ENCODE results near the gene ZNF765.
"Not testable (repeated sequence)": the region's sequence is repeated elsewhere in the genome, so short reads cannot be mapped to it uniquely, and the experiment has no call there.

Gene ZNF765

DNA sequence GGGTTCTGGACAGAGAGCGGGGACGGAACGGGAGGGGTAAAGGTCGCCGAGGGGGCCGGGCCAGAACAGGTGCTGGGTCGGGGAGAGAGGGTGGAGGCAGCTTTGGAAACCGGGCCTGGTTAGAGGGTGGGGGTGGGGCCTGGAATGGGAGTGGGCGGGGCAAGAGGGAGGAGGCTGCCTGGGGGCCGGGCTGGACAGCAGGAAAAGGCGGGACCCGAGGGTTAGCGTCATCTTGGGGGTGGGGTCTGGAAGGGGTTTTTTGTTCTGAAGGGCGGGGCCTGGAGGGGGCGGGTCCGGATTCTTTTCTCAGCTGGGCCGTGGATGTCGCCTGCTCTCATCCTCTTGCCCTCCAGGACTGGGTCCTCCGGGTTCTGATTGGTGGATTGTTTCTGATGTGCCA is 68.3 kb downstream of the ZNF765 start:
- Histone ChIP-seq H4K20me1 (ENCODE audit: low read depth, low read length) (no peaks in the 10 kb centered on the region), H3K9me2 (replicated peaks; ENCODE audit: insufficient read depth, low read length) (no peaks in the 10 kb centered on the region), H3K9ac (ENCODE audit: low read length) (no peak overlapping the region), H3K36me3 (ENCODE audit: low read length) (no peaks in the 10 kb centered on the region), H3K27me3 (ENCODE audit: low read length) (no peaks in the 10 kb centered on the region), H3K4me3 (ENCODE audit: insufficient read depth, low read length, poor library complexity, severe bottlenecking) (no peak overlapping the region), H3K79me2 (ENCODE audit: insufficient read depth, low read length) (no peaks in the 10 kb centered on the region), H3K4me2 (ENCODE audit: low read depth, low read length, poor library complexity, severe bottlenecking) (no peak overlapping the region), H2AFZ (ENCODE audit: low read depth, low read length, severe bottlenecking) (no peak overlapping the region), H3F3A (ENCODE audit: insufficient read depth) (no peaks in the 10 kb centered on the region), H3K27ac (ENCODE audit: low read depth, low read length) (no peak overlapping the region), H3K9me3 (ENCODE audit: insufficient read depth, low read length) (peaks cover 6% of the 10 kb centered on the region; the same call in 1 of the 2 replicates)
- TF ChIP-seq EZH2phosphoT487 (conservative IDR thresholded peaks at IDR 0.05; ENCODE audit: low read length) = no peak
- TF ChIP-seq, protein P1, sequence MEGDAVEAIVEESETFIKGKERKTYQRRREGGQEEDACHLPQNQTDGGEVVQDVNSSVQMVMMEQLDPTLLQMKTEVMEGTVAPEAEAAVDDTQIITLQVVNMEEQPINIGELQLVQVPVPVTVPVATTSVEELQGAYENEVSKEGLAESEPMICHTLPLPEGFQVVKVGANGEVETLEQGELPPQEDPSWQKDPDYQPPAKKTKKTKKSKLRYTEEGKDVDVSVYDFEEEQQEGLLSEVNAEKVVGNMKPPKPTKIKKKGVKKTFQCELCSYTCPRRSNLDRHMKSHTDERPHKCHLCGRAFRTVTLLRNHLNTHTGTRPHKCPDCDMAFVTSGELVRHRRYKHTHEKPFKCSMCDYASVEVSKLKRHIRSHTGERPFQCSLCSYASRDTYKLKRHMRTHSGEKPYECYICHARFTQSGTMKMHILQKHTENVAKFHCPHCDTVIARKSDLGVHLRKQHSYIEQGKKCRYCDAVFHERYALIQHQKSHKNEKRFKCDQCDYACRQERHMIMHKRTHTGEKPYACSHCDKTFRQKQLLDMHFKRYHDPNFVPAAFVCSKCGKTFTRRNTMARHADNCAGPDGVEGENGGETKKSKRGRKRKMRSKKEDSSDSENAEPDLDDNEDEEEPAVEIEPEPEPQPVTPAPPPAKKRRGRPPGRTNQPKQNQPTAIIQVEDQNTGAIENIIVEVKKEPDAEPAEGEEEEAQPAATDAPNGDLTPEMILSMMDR (IDR thresholded peaks at IDR 0.05; ENCODE audit: insufficient read depth, low read length, poor library complexity, severe bottlenecking) = no peak

DNA sequence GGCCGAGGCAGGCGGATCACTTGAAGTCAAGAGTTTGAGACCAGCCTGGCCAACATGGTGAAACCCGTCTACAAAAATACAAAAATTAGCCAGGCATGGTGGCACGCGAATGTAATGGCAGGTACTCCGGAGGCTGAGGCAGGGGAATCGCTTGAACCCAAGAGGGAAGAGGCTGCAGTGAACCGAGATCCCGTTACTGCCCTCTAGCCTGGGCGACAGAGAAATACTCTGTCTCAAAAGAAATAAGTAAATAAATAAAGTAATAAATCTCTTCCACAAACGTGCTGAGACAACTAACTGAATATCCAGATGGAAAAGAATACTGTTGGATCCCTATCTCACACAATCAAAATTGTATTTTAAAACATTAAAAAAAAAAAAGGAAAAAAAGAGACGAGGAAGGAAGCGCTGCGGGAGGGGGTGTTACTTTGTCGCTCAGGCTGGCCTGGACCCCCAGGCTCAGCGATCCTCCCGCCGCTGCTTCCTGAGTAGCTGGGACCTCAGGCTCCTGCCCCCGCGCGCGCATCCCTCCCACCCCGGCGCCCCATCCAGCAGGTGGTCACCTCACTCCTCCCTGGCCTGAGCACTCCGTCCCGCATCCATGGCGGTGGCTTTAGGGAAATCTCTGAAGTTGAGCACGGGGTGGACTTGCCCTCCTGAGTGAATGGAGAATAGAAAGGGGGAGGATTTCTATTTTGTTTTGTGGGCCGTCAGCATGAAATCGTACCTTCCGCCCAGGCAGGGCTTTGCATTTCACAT is 72.0 kb downstream of the ZNF765 start:
- no peaks in the 10 kb centered on the region for H3K79me2 ChIP-seq (ENCODE audit: insufficient read depth, low read length)
- no peak overlapping the region for H3K4me3 ChIP-seq (ENCODE audit: insufficient read depth, low read length, poor library complexity, severe bottlenecking)
- no peaks in the 10 kb centered on the region for H3K36me3 ChIP-seq (ENCODE audit: low read length)
- no peaks in the 10 kb centered on the region for H4K20me1 ChIP-seq (ENCODE audit: low read depth, low read length)
- H2AFZ ChIP-seq (ENCODE audit: low read depth, low read length, severe bottlenecking) = no peak overlapping the region
- H3K9ac ChIP-seq (ENCODE audit: low read length) = no peak overlapping the region
- H3K4me2 ChIP-seq (ENCODE audit: low read depth, low read length, poor library complexity, severe bottlenecking) = no peak overlapping the region
- TF ChIP-seq EZH2phosphoT487 (conservative IDR thresholded peaks at IDR 0.05; ENCODE audit: low read length) = no peak
- TF ChIP-seq, protein P1 (IDR thresholded peaks at IDR 0.05; ENCODE audit: insufficient read depth, low read length, poor library complexity, severe bottlenecking) = no peak
- H3K9me2 ChIP-seq (replicated peaks; ENCODE audit: insufficient read depth, low read length) = no peaks in the 10 kb centered on the region
- no peaks in the 10 kb centered on the region for H3K27me3 ChIP-seq (ENCODE audit: low read length)
- H3F3A ChIP-seq (ENCODE audit: insufficient read depth) = no peaks in the 10 kb centered on the region
- H3K9me3 ChIP-seq (ENCODE audit: insufficient read depth, low read length) = no peaks in the 10 kb centered on the region
- no peak overlapping the region for H3K27ac ChIP-seq (ENCODE audit: low read depth, low read length)

DNA sequence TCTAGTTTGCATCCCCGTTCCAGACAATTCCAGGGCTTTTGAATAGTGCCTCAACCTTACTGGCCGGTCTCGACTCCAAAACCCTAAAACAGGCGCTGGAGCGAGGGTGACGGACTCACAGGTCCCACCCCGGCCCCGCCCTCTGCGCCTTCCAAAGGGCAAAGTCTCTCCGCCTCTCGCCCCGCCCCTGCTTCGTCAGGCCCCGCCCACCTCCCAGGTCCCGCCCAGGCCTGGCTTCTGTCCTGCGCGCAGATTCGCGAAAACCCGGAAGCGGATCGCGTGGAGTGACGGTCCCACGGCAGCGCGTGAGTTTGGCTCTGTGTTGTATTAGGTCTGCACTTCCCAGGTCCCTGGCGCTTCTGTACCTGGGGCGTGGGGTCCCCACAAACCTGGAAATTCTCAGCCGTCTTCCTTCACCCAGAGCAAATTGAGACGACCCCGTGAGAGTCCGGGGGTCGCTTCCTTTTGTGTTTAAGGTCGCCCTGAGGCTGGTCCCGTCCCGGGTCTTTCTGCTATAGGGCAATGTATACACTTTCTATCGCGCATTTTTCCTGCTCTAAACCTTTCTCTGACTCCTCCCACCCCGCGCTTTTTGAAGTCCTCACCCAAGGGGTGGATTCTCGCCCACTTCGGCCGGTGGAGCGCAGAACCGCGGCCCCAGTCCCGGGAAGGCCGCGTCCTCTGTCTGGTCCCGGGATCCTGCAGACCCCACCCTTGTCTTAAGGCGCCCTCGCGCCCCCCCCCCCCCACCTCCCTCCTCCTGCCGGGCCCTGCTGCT is 72.7 kb downstream of the ZNF765 start, which contains the start of gene ZNF813:
Gene ZNF813 (plus strand): TSS at position 249 of the 778 bp plus-strand sequence. CDS start 16,090 bp downstream, outside the sequence.
- Histone ChIP-seq H4K20me1 (ENCODE audit: low read depth, low read length) (no peaks in the 10 kb centered on the region), H3K36me3 (ENCODE audit: low read length) (no peaks in the 10 kb centered on the region), H3F3A (ENCODE audit: insufficient read depth) (no peaks in the 10 kb centered on the region), H3K9me3 (ENCODE audit: insufficient read depth, low read length) (no peaks in the 10 kb centered on the region), H3K4me3 (ENCODE audit: insufficient read depth, low read length, poor library complexity, severe bottlenecking) (peak within 1 kb of the TSS; percentile 46), H3K4me2 (ENCODE audit: low read depth, low read length, poor library complexity, severe bottlenecking) (peak within 1 kb of the TSS; percentile 25), H3K27me3 (ENCODE audit: low read length) (no peaks in the 10 kb centered on the region), H3K9me2 (replicated peaks; ENCODE audit: insufficient read depth, low read length) (no peaks in the 10 kb centered on the region), H3K27ac (ENCODE audit: low read depth, low read length) (no peak within 1 kb of the TSS), H3K79me2 (ENCODE audit: insufficient read depth, low read length) (no peaks in the 10 kb centered on the region), H3K9ac (ENCODE audit: low read length) (peak within 1 kb of the TSS; percentile 44; the same call in 1 of the 2 replicates), H2AFZ (ENCODE audit: low read depth, low read length, severe bottlenecking) (peak within 1 kb of the TSS; percentile 56)
- TF ChIP-seq, protein P1 (IDR thresholded peaks at IDR 0.05; ENCODE audit: insufficient read depth, low read length, poor library complexity, severe bottlenecking) = no peak
- no peak for TF ChIP-seq EZH2phosphoT487 (conservative IDR thresholded peaks at IDR 0.05; ENCODE audit: low read length)

DNA sequence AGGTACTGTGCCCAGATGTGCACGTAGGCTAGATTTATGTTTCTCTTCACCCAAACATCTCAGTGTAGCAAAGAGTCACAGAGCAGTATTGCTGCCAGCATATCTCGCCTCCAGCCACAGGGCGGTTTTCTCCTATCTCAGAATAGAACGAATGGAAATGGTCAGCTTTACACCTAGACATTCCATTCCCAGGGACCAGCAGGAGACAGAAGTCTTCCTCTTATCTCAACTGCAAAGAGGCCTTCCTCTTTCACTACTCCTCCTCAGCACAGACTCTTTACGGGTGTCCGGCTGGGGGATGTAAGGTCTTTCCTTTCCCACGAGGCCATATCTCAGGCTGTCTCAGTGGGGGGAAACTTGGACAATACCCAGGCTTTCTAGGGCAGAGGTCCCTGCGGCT is 73.7 kb downstream of the ZNF765 start:
- not testable (repeated sequence) for H3K79me2 ChIP-seq (ENCODE audit: insufficient read depth, low read length)

More for the DNA sequence above, 73.7 kb downstream of the ZNF765 start:
- H3K27me3 ChIP-seq (ENCODE audit: low read length); H3K4me3 ChIP-seq (ENCODE audit: insufficient read depth, low read length, poor library complexity, severe bottlenecking); H3K27ac ChIP-seq (ENCODE audit: low read depth, low read length); H3K9me3 ChIP-seq (ENCODE audit: insufficient read depth, low read length); H2AFZ ChIP-seq (ENCODE audit: low read depth, low read length, severe bottlenecking); H3F3A ChIP-seq (ENCODE audit: insufficient read depth); H4K20me1 ChIP-seq (ENCODE audit: low read depth, low read length); H3K4me2 ChIP-seq (ENCODE audit: low read depth, low read length, poor library complexity, severe bottlenecking); H3K9ac ChIP-seq (ENCODE audit: low read length); H3K36me3 ChIP-seq (ENCODE audit: low read length); H3K9me2 ChIP-seq (replicated peaks; ENCODE audit: insufficient read depth, low read length): not testable (repeated sequence)
